GM23248 (cell line): ENCODE measurements around the gene WDR91.

Source experiments
- EZH2 ChIP-seq: fragments of 200-600 bp; sonication (generic); IDR thresholded peaks from 2 replicates; pipeline ENCODE4 v1.6.1; 2018; ENCODE audit warnings: antibody characterized with exemption, mild to moderate bottlenecking; ENCODE audit not compliant: insufficient read depth, poor library complexity, severe bottlenecking
- EZH2phosphoT487 ChIP-seq: fragments of 200-600 bp; sonication (generic); IDR thresholded peaks from 2 replicates; pipeline ENCODE4 v1.6.1; 2018; ENCODE audit warnings: antibody characterized with exemption, moderate library complexity, mild to moderate bottlenecking, low read depth; ENCODE audit not compliant: insufficient read depth

DNA sequence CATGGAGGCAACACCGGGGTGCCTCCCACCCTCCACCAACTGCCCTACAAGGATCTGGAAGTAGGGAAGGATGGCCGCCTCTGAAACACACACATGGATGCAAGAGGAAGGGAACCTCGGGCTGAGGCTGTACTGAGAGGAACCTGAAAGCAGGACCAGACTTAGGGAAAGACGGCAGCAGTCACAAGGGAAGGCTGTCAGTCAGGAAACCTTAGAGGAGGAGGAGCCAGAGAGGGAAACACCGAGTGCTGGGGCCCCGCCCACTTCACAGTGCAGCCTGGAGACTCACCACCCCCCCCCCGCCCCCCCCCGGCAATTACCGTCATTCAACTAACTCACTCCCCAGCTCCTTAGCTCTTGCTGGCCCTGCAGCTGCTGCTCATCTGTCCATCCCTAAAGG is 43.3 kb downstream of the WDR91 start:
- TF ChIP-seq EZH2phosphoT487, result no peak
- no peak for TF ChIP-seq EZH2
